KOPT-K1 (cell line): ENCODE measurements around the gene ZNF501.

Source experiments
- H3K27ac ChIP-seq: fragments of 200-600 bp; sonication (generic); 2 replicates; pipeline ENCODE4 v1.5.1; 2016; ENCODE audit warnings: antibody characterized with exemption, mild to moderate bottlenecking, low read depth, low read length; ENCODE audit not compliant: poor library complexity, severe bottlenecking
- H3K36me3 ChIP-seq: fragments of 200-600 bp; sonication (generic); 2 replicates; pipeline ENCODE4 v1.5.1; 2017; ENCODE audit warnings: antibody characterized with exemption, mild to moderate bottlenecking, low read length, moderate library complexity; ENCODE audit not compliant: insufficient read depth
- H3K9me3 ChIP-seq: fragments of 200-600 bp; sonication (generic); 2 replicates; pipeline ENCODE4 v1.5.1; 2017; ENCODE audit warnings: antibody characterized with exemption, low read length, mild to moderate bottlenecking; ENCODE audit not compliant: insufficient read depth, poor library complexity, severe bottlenecking

ZNF501 gene

DNA sequence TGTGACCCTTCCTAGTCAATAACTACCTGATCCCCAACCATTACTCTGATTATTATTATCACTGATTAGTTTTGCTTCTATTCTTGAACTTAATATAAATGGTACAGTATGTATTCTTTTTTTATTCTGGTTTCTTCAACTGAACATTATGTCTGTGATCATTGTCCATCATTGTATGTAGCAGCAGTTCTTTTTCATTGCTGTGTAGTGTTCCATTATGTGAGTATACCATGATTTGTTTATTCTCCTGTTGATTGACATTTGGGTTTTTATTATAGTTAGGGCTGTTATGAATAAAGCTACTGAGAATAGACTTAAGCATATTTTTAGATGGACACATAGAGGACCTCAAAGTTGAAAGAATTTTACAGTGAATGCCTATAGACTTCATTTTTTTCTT is 34.8 kb downstream of the ZNF501 start:
- no peak overlapping the region for H3K27ac ChIP-seq
- peaks cover 68% of the 10 kb centered on the region for H3K36me3 ChIP-seq
- peaks cover 67% of the 10 kb centered on the region for H3K9me3 ChIP-seq

DNA sequence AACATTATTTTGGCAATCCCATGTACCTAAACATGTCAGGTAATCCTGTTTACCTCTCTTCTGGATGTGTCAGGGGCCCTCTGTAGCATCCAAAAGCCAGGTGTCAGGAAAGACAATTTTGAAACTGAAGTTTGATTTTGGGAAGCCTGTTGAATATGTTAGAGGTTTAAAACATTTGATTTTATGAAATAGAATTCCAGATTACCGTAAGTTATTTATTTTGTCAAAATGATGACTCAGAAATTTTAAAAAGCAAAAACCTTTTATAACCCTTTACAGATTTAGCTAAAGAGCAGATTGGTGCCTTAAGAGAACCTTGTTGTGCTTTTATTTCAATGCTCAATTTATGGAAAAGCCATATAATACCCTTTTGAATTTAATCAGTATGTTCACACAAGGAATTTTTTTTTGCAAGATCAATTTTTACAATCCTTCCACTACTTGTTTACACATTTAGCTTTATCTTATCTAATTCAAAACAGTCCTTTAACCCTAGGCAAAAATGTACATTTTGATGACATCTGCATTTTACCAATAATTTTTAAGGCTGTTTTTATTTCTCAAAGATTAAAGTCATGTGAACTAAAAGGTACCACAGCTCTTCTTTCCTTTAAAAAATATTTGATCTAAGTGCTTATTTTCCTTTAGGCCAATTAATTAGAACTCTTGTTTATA is 42.1 kb downstream of the ZNF501 start:
- H3K36me3 ChIP-seq = peaks cover 99% of the 10 kb centered on the region
- H3K9me3 ChIP-seq = peaks cover 66% of the 10 kb centered on the region
- H3K27ac ChIP-seq = no peak overlapping the region

DNA sequence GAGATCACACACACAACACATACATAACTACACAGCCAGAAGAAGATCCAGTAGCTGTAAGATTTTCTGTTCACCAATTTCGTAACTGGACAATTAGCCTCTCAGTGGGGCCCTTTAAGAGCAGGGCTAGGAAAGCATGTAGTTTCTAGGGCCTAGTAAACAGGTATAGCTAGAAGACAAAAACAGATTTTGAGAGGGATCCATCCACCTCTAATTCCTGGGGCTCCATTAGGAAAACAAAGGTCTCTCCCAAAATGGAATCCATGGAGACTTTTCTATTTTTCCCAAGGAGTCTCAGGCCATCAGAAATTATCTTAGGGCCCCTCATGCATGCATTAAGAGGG is 42.6 kb downstream of the ZNF501 start:
- Histone ChIP-seq H3K36me3 (peaks cover 99% of the 10 kb centered on the region), H3K27ac (no peak overlapping the region), H3K9me3 (peaks cover 62% of the 10 kb centered on the region)

DNA sequence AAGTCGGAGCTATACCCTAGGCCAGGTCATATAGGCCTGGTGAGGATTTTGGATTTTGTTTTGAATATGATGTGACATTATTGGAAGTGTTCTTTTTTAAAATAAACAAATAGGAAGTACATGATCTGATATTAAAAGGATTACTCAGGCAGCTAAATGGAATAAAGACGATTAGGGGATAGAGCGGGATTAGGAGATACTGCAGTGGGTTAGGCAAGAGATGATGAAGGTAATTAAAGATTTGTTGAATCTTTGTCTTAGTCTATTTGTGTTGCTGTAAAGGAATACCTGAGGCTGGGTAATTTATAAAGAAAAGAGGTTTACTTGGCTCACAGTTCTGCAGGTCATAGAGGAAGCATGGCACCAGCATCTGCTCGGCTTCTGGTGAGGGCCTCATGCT is 53.5 kb downstream of the ZNF501 start:
- Histone ChIP-seq H3K36me3 (peaks cover 98% of the 10 kb centered on the region), H3K27ac (no peak overlapping the region), H3K9me3 (no peaks in the 10 kb centered on the region)
